Measurements from ENCODE around the gene POC1B. TPM values are rescaled to one million over a fixed set of nuclear protein-coding genes. Genes with fewer than 3 reads are reported as not detected.

Gene POC1B
- total and polyA plus RNA-seq, 4 donors: 5.0 to 28.2 (median 7.6) TPM

DNA sequence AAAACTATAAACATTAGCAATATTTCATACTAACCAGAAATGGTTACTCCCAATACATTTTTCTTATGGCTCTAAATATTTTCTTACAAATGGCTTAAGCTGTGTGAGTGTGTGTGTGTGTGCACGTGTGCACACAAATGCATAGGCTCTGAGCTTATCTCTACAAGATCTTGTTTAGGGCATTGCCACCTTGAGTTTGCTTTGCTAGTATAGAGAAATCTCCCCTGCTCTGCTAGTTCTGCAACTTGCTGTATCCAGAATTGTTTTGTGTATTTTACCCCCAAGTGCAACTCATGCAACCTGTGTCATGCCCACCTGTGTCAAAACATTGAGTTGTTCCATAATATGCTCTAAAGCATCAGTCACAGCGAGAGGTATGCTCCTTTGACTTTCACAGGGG, 101.0 kb downstream of the POC1B start:
- 93% methylated on average over 2 of the region's 2 CpGs for WGBS

DNA sequence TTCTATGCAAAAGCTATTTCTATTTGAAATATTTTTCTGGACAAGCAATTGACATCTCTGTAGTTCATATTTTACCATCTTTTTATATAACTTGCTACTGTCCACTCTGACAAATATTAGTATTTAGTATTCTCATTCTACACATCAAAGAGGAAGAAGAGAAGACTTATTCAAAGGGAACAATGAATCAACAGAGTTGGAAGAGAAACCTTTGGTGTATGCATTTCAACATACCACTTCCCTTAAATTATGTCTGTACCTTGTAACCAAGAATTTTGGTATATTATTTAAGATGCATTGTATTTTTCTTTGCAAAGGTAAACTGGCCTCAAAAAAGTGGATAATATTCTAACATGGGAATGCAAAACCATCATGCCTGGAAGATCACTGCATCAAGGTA, 101.5 kb downstream of the POC1B start:
- Histone ChIP-seq H3K36me3 (ENCODE audit: control insufficient read depth in 4 of 4, insufficient read depth in 3 of 4, low read depth in 1 of 4, low read length in 3 of 4) (no peaks in the 10 kb centered on the region), H3K27me3 (ENCODE audit: control insufficient read depth in 4 of 4, insufficient read depth in 4 of 4, low read length in 3 of 4) (no peaks in the 10 kb centered on the region), H3K4me3 (ENCODE audit: low read depth in 1 of 3, low read length in 3 of 3) (no peak overlapping the region), H3K27ac (ENCODE audit: low read depth in 1 of 2, low read length in 2 of 2) (no peak overlapping the region), H3K9me3 (ENCODE audit: control insufficient read depth in 4 of 4, low read length in 3 of 4) (no peaks in the 10 kb centered on the region), H3K4me1 (ENCODE audit: control insufficient read depth in 4 of 4, insufficient read depth in 4 of 4, low read length in 3 of 4) (no peaks in the 10 kb centered on the region), H3K9ac (ENCODE audit: low read depth in 1 of 2, low read length in 2 of 2) (no peak overlapping the region)
- no peak for DNase-seq (ENCODE audit: low spot score)
- no peak for TF ChIP-seq NR2F2 (IDR thresholded peaks at IDR 0.05)
- TF ChIP-seq FOXA2 (IDR thresholded peaks at IDR 0.05): no peak
- TF ChIP-seq EGR1 (IDR thresholded peaks at IDR 0.05; ENCODE audit: low read depth in 2 of 2): no peak
- TF ChIP-seq, protein P1, sequence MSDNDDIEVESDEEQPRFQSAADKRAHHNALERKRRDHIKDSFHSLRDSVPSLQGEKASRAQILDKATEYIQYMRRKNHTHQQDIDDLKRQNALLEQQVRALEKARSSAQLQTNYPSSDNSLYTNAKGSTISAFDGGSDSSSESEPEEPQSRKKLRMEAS (IDR thresholded peaks at IDR 0.05): no peak
- no peak for TF ChIP-seq TAF1 (conservative IDR thresholded peaks at IDR 0.05)
- TF ChIP-seq, protein P2, sequence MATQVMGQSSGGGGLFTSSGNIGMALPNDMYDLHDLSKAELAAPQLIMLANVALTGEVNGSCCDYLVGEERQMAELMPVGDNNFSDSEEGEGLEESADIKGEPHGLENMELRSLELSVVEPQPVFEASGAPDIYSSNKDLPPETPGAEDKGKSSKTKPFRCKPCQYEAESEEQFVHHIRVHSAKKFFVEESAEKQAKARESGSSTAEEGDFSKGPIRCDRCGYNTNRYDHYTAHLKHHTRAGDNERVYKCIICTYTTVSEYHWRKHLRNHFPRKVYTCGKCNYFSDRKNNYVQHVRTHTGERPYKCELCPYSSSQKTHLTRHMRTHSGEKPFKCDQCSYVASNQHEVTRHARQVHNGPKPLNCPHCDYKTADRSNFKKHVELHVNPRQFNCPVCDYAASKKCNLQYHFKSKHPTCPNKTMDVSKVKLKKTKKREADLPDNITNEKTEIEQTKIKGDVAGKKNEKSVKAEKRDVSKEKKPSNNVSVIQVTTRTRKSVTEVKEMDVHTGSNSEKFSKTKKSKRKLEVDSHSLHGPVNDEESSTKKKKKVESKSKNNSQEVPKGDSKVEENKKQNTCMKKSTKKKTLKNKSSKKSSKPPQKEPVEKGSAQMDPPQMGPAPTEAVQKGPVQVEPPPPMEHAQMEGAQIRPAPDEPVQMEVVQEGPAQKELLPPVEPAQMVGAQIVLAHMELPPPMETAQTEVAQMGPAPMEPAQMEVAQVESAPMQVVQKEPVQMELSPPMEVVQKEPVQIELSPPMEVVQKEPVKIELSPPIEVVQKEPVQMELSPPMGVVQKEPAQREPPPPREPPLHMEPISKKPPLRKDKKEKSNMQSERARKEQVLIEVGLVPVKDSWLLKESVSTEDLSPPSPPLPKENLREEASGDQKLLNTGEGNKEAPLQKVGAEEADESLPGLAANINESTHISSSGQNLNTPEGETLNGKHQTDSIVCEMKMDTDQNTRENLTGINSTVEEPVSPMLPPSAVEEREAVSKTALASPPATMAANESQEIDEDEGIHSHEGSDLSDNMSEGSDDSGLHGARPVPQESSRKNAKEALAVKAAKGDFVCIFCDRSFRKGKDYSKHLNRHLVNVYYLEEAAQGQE (IDR thresholded peaks at IDR 0.05): no peak
- no peak for TF ChIP-seq SP1 (IDR thresholded peaks at IDR 0.05)
- TF ChIP-seq YY1 (IDR thresholded peaks at IDR 0.05): no peak
- TF ChIP-seq FOXA1 (IDR thresholded peaks at IDR 0.05): no peak

More for the DNA sequence above, 101.0 kb downstream of the POC1B start:
- Histone ChIP-seq H3K9me3 (ENCODE audit: control insufficient read depth in 4 of 4, low read length in 3 of 4) (no peaks in the 10 kb centered on the region), H3K9ac (ENCODE audit: low read depth in 1 of 2, low read length in 2 of 2) (no peak overlapping the region), H3K4me1 (ENCODE audit: control insufficient read depth in 4 of 4, insufficient read depth in 4 of 4, low read length in 3 of 4) (peaks cover 0 to 3% (median 0%) of the 10 kb centered on the region in 4 donors), H3K36me3 (ENCODE audit: control insufficient read depth in 4 of 4, insufficient read depth in 3 of 4, low read depth in 1 of 4, low read length in 3 of 4) (no peaks in the 10 kb centered on the region), H3K27me3 (ENCODE audit: control insufficient read depth in 4 of 4, insufficient read depth in 4 of 4, low read length in 3 of 4) (no peaks in the 10 kb centered on the region), H3K27ac (ENCODE audit: low read depth in 1 of 2, low read length in 2 of 2) (no peak overlapping the region), H3K4me3 (ENCODE audit: low read depth in 1 of 3, low read length in 3 of 3) (no peak overlapping the region)
- no peak for DNase-seq (ENCODE audit: low spot score)
- TF ChIP-seq HNF4G (IDR thresholded peaks at IDR 0.05) (no peak), YY1 (IDR thresholded peaks at IDR 0.05) (no peak), RXRA (IDR thresholded peaks at IDR 0.05) (no peak), FOXA2 (IDR thresholded peaks at IDR 0.05) (no peak), GABPA (IDR thresholded peaks at IDR 0.05 in 1 of 2, conservative IDR thresholded peaks at IDR 0.05 in 1 of 2) (no peak), EGR1 (IDR thresholded peaks at IDR 0.05; ENCODE audit: low read depth in 2 of 2) (no peak), FOXA1 (IDR thresholded peaks at IDR 0.05) (no peak), SP1 (IDR thresholded peaks at IDR 0.05) (no peak), HNF4A (conservative IDR thresholded peaks at IDR 0.05) (no peak), RAD21 (IDR thresholded peaks at IDR 0.05) (no peak), NR2F2 (IDR thresholded peaks at IDR 0.05) (no peak), TAF1 (conservative IDR thresholded peaks at IDR 0.05) (no peak), JUND (IDR thresholded peaks at IDR 0.05) (no peak)
- TF ChIP-seq, protein P3, sequence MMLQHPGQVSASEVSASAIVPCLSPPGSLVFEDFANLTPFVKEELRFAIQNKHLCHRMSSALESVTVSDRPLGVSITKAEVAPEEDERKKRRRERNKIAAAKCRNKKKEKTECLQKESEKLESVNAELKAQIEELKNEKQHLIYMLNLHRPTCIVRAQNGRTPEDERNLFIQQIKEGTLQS (IDR thresholded peaks at IDR 0.05): no peak
- TF ChIP-seq, protein P4, sequence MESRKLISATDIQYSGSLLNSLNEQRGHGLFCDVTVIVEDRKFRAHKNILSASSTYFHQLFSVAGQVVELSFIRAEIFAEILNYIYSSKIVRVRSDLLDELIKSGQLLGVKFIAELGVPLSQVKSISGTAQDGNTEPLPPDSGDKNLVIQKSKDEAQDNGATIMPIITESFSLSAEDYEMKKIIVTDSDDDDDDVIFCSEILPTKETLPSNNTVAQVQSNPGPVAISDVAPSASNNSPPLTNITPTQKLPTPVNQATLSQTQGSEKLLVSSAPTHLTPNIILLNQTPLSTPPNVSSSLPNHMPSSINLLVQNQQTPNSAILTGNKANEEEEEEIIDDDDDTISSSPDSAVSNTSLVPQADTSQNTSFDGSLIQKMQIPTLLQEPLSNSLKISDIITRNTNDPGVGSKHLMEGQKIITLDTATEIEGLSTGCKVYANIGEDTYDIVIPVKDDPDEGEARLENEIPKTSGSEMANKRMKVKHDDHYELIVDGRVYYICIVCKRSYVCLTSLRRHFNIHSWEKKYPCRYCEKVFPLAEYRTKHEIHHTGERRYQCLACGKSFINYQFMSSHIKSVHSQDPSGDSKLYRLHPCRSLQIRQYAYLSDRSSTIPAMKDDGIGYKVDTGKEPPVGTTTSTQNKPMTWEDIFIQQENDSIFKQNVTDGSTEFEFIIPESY (IDR thresholded peaks at IDR 0.05): no peak
- TF ChIP-seq, protein P5, sequence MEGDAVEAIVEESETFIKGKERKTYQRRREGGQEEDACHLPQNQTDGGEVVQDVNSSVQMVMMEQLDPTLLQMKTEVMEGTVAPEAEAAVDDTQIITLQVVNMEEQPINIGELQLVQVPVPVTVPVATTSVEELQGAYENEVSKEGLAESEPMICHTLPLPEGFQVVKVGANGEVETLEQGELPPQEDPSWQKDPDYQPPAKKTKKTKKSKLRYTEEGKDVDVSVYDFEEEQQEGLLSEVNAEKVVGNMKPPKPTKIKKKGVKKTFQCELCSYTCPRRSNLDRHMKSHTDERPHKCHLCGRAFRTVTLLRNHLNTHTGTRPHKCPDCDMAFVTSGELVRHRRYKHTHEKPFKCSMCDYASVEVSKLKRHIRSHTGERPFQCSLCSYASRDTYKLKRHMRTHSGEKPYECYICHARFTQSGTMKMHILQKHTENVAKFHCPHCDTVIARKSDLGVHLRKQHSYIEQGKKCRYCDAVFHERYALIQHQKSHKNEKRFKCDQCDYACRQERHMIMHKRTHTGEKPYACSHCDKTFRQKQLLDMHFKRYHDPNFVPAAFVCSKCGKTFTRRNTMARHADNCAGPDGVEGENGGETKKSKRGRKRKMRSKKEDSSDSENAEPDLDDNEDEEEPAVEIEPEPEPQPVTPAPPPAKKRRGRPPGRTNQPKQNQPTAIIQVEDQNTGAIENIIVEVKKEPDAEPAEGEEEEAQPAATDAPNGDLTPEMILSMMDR (IDR thresholded peaks at IDR 0.05; ENCODE audit: low read depth, low read length, missing input control): no peak
- TF ChIP-seq, protein P2 (IDR thresholded peaks at IDR 0.05): no peak
- TF ChIP-seq, protein P1 (IDR thresholded peaks at IDR 0.05): no peak
